Measurements from ENCODE around the gene ARRDC2. TPM values are rescaled to one million over a fixed set of nuclear protein-coding genes. Genes with fewer than 3 reads are reported as not detected.

ARRDC2 gene
- total and polyA plus RNA-seq, 2 of the 13 experiments (the other 11 are each of a cell fraction or from before 2014, with no cell fraction given), result 2.1 to 3.4 TPM

DNA sequence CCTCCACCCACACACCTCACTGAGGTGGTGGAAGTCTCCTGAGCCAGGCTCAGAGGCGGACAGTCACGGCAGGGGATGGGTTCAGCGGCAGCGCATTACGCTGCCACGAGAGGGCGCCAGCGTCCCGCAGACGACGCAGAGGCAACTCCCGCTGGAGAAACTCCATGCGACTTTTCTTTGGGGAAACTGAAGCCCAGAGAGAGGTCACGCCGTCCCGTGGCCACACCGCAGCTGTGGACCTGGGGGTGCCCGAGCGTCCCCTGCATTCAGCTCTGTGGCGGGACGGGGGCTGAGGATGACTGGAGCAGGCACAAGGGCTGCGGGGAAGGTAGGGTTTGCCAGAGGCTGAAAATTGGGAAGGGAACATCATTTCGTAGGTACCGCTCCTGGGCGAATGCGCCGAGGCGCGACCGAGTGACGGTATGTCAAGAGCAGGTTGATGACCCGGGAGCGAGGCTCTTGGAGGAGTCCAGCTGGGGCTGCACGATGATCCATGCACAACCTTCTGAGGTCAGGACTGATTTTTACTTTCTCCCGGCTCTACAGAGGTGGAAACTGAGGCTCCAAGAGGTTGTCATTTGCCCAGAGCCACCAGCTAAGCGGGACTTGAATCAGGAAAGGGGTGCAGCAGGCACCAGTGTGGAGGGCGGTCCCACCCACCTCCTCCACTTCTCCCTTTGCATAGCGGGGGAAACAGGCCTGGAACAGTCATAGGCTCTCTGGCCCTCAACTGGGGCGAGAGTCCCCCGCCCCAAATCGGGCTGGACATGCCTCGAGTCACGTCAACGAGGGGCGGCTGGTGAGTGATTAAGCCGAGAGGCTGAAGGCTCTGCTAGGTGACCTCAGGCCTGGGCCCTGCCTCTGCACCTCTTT, 690 bp upstream of the ARRDC2 start (continued):
- TF ChIP-seq, protein P1, sequence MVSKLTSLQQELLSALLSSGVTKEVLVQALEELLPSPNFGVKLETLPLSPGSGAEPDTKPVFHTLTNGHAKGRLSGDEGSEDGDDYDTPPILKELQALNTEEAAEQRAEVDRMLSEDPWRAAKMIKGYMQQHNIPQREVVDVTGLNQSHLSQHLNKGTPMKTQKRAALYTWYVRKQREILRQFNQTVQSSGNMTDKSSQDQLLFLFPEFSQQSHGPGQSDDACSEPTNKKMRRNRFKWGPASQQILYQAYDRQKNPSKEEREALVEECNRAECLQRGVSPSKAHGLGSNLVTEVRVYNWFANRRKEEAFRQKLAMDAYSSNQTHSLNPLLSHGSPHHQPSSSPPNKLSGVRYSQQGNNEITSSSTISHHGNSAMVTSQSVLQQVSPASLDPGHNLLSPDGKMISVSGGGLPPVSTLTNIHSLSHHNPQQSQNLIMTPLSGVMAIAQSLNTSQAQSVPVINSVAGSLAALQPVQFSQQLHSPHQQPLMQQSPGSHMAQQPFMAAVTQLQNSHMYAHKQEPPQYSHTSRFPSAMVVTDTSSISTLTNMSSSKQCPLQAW (CRISPR knock-in tag; IDR thresholded peaks at IDR 0.05), result peak; percentile 83
- no peak for TF ChIP-seq FOXA1 (IDR thresholded peaks at IDR 0.05)
- 0 out of 2 replicates have a peak, but pooled peaks have one; percentile 21 for TF ChIP-seq FOXA1 (CRISPR knock-in tag; IDR thresholded peaks at IDR 0.05)
- TF ChIP-seq KDM2A (CRISPR knock-in tag; IDR thresholded peaks at IDR 0.05; ENCODE audit: borderline replicate concordance, low read depth), result peak; percentile 87
- no peak for TF ChIP-seq SP1 (IDR thresholded peaks at IDR 0.05)
- no peak for TF ChIP-seq SP1 (CRISPR knock-in tag; IDR thresholded peaks at IDR 0.05)
- TF ChIP-seq RFXAP (CRISPR knock-in tag; IDR thresholded peaks at IDR 0.05; ENCODE audit: borderline replicate concordance), result peak; percentile 60; the same call in 1 of the 2 replicates
- TF ChIP-seq GATAD1 (CRISPR knock-in tag; IDR thresholded peaks at IDR 0.05), result peak; percentile 60; the same call in 1 of the 2 replicates
- TF ChIP-seq MYC (CRISPR knock-in tag; IDR thresholded peaks at IDR 0.05; ENCODE audit: borderline replicate concordance), result peak; percentile 56; the same call in 1 of the 2 replicates
- TF ChIP-seq ZNF883 (CRISPR knock-in tag; IDR thresholded peaks at IDR 0.05; ENCODE audit: not compliant biosample characterization), result peak; percentile 46
- TF ChIP-seq, protein P2, sequence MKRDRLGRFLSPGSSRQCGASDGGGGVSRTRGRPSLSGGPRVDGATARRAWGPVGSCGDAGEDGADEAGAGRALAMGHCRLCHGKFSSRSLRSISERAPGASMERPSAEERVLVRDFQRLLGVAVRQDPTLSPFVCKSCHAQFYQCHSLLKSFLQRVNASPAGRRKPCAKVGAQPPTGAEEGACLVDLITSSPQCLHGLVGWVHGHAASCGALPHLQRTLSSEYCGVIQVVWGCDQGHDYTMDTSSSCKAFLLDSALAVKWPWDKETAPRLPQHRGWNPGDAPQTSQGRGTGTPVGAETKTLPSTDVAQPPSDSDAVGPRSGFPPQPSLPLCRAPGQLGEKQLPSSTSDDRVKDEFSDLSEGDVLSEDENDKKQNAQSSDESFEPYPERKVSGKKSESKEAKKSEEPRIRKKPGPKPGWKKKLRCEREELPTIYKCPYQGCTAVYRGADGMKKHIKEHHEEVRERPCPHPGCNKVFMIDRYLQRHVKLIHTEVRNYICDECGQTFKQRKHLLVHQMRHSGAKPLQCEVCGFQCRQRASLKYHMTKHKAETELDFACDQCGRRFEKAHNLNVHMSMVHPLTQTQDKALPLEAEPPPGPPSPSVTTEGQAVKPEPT (CRISPR knock-in tag; IDR thresholded peaks at IDR 0.05; ENCODE audit: low read depth), result 0 out of 2 replicates have a peak, but pooled peaks have one; percentile 24
- peak; percentile 62; the same call in 1 of the 2 replicates for TF ChIP-seq SALL2 (CRISPR knock-in tag; IDR thresholded peaks at IDR 0.05)
- no peak for TF ChIP-seq ZSCAN22 (CRISPR knock-in tag; IDR thresholded peaks at IDR 0.05)
- TF ChIP-seq ZMYM3 (CRISPR knock-in tag; IDR thresholded peaks at IDR 0.05), result peak; percentile 34; the same call in 1 of the 2 replicates
- TF ChIP-seq, protein P3, sequence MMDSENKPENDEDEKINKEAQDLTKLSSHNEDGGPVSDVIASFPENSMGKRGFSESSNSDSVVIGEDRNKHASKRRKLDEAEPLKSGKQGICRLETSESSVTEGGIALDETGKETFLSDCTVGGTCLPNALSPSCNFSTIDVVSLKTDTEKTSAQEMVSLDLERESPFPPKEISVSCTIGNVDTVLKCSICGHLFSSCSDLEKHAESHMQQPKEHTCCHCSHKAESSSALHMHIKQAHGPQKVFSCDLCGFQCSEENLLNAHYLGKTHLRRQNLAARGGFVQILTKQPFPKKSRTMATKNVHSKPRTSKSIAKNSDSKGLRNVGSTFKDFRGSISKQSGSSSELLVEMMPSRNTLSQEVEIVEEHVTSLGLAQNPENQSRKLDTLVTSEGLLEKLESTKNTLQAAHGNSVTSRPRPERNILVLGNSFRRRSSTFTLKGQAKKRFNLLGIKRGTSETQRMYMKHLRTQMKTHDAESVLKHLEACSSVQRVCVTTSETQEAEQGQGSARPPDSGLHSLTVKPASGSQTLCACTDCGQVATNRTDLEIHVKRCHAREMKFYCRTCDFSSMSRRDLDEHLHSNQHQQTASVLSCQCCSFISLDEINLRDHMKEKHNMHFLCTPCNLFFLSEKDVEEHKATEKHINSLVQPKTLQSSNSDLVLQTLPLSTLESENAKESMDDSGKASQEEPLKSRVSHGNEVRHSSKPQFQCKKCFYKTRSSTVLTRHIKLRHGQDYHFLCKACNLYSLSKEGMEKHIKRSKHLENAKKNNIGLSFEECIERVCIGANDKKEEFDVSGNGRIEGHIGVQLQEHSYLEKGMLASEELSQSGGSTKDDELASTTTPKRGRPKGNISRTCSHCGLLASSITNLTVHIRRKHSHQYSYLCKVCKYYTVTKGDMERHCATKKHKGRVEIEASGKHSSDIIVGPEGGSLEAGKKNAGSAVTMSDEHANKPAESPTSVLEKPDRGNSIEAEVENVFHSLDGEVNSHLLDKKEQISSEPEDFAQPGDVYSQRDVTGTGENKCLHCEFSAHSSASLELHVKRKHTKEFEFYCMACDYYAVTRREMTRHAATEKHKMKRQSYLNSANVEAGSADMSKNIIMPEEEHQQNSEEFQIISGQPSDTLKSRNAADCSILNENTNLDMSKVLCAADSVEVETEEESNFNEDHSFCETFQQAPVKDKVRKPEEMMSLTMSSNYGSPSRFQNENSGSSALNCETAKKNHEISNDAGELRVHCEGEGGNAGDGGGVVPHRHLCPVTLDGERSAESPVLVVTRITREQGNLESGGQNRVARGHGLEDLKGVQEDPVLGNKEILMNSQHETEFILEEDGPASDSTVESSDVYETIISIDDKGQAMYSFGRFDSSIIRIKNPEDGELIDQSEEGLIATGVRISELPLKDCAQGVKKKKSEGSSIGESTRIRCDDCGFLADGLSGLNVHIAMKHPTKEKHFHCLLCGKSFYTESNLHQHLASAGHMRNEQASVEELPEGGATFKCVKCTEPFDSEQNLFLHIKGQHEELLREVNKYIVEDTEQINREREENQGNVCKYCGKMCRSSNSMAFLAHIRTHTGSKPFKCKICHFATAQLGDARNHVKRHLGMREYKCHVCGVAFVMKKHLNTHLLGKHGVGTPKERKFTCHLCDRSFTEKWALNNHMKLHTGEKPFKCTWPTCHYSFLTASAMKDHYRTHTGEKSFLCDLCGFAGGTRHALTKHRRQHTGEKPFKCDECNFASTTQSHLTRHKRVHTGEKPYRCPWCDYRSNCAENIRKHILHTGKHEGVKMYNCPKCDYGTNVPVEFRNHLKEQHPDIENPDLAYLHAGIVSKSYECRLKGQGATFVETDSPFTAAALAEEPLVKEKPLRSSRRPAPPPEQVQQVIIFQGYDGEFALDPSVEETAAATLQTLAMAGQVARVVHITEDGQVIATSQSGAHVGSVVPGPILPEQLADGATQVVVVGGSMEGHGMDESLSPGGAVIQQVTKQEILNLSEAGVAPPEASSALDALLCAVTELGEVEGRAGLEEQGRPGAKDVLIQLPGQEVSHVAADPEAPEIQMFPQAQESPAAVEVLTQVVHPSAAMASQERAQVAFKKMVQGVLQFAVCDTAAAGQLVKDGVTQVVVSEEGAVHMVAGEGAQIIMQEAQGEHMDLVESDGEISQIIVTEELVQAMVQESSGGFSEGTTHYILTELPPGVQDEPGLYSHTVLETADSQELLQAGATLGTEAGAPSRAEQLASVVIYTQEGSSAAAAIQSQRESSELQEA (CRISPR knock-in tag; IDR thresholded peaks at IDR 0.05; ENCODE audit: not compliant biosample characterization), result no peak
